GM21381 (cell line): ENCODE results near the gene DPYSL5.
"Not testable (repeated sequence)": the region's sequence is repeated elsewhere in the genome, so short reads cannot be mapped to it uniquely, and the experiment has no call there.

Experiments used
- ATAC-seq: cut with Tn5 transposase; IDR thresholded peaks from one replicate; pipeline ENCODE4 v1.9.1; 2021; ENCODE audit warnings: mild to moderate bottlenecking, moderate library complexity; ENCODE audit not compliant: unreplicated experiment

Gene DPYSL5

GRCh38 chr2:26922405-26923188 is 74.7 kb downstream of the DPYSL5 start:
- no peak for ATAC-seq

- ATAC-seq: not testable (repeated sequence)
These were observed 75.2 kb downstream of the DPYSL5 start for GRCh38 chr2:26923189-26923466.

GRCh38 chr2:26924731-26925099 is 76.8 kb downstream of the DPYSL5 start:
- no peak for ATAC-seq

- ATAC-seq: no peak
These were observed 77.3 kb downstream of the DPYSL5 start for GRCh38 chr2:26925100-26925791.

GRCh38 chr2:26927221-26927620 is 79.3 kb downstream of the DPYSL5 start:
- ATAC-seq: no peak

GRCh38 chr2:26932974-26933373 is 85.0 kb downstream of the DPYSL5 start:
- no peak for ATAC-seq

- no peak for ATAC-seq
These were observed 85.8 kb downstream of the DPYSL5 start for GRCh38 chr2:26933431-26934334.

- ATAC-seq: no peak
These were observed 86.4 kb downstream of the DPYSL5 start for GRCh38 chr2:26934335-26934724.

- ATAC-seq: no peak
These were observed 87.1 kb downstream of the DPYSL5 start for GRCh38 chr2:26934985-26935384.

GRCh38 chr2:26936855-26937254 is 88.9 kb downstream of the DPYSL5 start:
- no peak for ATAC-seq

- ATAC-seq: no peak
These were observed 90.6 kb downstream of the DPYSL5 start for GRCh38 chr2:26938399-26939118.

GRCh38 chr2:26940001-26940400 is 92.1 kb downstream of the DPYSL5 start:
- no peak for ATAC-seq

GRCh38 chr2:26941486-26941885 is 93.6 kb downstream of the DPYSL5 start:
- no peak for ATAC-seq

GRCh38 chr2:26942543-26943295 is 94.8 kb downstream of the DPYSL5 start:
- no peak for ATAC-seq

GRCh38 chr2:26945991-26946750 is 98.2 kb downstream of the DPYSL5 start:
- no peak for ATAC-seq

- ATAC-seq: no peak
These were observed 99.2 kb downstream of the DPYSL5 start for GRCh38 chr2:26946841-26947784.

- ATAC-seq: no peak
These were observed 100.9 kb downstream of the DPYSL5 start for GRCh38 chr2:26948800-26949199.

- no peak for ATAC-seq
These were observed 102.3 kb downstream of the DPYSL5 start for GRCh38 chr2:26950246-26950645.
